CD1c-positive myeloid dendritic cell (primary cell): ENCODE data around the gene GALNT10.

Experiments used
- DNase-seq: peaks from one replicate; pipeline ENCODE4 v3.0.0-alpha.2; 2016; ENCODE audit errors: extremely low spot score

Gene GALNT10

DNA sequence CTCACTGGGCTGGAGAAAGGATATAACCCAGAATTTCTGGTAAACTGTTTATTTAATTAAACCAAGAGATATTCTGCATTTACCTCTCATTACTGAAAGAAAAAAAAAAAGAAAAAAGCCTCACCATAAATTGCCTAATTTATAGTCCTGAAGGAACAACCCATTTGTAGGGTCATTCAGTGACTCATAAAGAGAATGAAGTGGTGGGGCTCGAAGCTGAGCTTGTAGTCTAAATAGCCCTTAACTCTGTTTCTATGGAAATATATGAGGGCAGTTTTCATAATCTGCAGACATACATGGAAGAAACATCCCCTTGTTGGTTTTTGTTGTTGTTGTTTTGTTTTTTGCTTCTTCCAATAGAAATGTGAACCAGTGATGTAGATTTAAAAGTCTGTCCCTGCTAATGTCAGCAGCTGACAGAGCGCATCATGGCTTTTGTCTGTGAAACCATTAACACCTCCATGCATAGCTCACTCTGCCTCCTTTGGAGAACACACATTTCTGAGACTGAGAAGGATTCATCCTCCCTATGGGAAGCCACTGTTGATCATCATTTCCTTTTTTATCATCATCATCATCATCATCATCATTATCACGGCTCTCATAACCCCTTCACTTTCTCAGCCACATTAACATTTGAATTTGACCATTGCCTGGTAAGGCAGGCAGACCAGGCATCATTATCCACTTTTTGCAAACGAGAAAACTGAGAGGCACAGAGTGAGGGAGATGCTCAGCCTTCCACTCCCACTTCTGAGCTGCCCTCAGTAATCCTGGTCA is 187.4 kb downstream of the GALNT10 start:
- no peak for DNase-seq

DNA sequence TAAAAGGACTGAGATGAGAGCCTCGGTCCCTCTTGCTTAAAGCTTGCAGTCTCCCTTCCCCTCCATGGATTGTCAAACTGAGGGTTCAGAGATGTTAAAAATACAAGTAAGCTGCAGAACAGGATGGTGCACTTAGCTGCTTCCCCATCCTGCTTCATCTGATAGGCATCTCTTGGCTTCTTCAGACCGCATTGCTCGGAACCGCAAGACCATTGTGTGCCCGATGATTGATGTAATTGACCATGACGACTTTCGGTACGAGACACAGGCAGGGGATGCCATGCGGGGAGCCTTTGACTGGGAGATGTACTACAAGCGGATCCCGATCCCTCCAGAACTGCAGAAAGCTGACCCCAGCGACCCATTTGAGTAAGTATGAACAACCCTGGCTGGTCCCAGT is 189.7 kb downstream of the GALNT10 start:
- DNase-seq: no peak

GRCh38 chr5:154384480-154385235 is 194.1 kb downstream of the GALNT10 start:
- DNase-seq: no peak

- no peak for DNase-seq
Measured at GRCh38 chr5:154385236-154385512, 194.6 kb downstream of the GALNT10 start.

DNA sequence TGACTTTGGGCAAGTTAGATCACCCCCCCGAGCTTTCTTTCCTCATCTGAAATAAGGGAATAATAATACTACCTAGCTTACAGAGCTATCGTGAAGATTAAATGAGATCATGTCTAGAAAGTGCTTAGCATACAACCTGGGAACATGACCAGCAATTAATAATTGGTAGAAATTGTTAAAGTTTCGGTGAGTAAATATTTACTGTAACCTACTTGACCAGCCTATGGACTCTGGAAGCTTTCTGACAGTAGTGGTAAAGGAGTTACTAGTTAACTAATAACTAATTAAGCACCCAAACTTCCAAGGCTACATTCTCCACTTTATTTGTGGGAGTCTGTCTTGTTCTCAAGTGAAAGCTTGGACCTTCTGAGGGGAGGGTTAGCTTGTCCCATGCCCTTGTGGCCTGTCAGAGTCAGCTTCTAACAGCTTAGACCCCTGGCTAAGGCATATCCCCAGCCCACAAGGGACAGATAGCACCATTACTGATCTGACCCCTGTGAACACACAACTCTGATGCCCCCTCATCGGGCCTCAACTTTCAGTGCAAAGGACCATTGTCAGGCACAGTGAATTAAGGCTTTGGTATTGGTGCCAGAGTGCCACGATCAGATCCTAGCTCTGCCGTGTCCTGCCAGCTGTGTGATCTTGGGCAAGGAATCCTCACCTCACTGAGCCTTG is 196.6 kb downstream of the GALNT10 start:
- no peak for DNase-seq

DNA sequence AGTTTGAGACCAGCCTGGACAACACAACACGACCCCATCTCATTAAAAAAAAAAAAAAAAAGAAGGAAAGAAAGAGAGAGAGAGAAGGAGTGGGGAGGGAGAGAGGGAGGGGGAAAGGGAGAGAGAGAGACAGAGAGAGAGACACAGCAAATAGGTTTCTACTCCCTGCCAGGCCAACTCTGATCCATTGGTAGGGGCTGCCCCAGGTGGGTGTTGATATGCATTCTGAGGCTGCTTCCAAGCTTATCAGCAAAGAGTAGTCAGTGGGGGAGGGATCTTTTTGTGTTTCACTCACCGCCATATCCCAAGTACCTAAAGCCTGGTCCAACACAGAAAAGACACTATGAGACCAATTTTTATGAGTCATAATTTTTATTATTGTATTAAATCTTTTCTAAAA is 198.3 kb downstream of the GALNT10 start:
- DNase-seq: no peak

- DNase-seq: no peak
Measured at GRCh38 chr5:154390096-154390495, 199.6 kb downstream of the GALNT10 start.

GRCh38 chr5:154390746-154391359 is 200.3 kb downstream of the GALNT10 start:
- DNase-seq: no peak

GRCh38 chr5:154391788-154392187 is 201.3 kb downstream of the GALNT10 start:
- DNase-seq: no peak

- no peak for DNase-seq
Measured at GRCh38 chr5:154393850-154394249, 203.3 kb downstream of the GALNT10 start.

DNA sequence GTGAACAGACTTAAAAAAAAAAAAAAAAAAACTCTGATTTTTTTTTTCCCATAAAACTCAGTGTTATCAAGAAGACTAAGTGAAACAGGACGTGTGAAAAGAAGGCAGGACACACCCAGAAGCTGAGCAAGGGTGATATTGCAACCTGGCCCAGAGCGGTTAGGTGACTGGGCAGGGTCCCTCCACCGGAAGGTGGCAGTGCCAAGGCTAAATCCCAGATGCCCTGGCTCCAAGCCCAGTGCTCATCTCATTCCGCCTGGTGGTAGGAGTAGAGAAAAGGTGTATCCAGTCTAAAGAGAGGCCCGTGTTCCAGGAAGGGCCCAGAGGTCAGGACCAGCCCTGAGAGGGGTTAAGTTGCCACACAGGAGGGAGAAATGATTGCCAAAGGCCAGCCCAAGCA is 203.8 kb downstream of the GALNT10 start:
- no peak for DNase-seq

GRCh38 chr5:154395407-154396106 is 205.0 kb downstream of the GALNT10 start:
- no peak for DNase-seq

- DNase-seq: no peak
Measured at GRCh38 chr5:154396128-154396527, 205.6 kb downstream of the GALNT10 start.

DNA sequence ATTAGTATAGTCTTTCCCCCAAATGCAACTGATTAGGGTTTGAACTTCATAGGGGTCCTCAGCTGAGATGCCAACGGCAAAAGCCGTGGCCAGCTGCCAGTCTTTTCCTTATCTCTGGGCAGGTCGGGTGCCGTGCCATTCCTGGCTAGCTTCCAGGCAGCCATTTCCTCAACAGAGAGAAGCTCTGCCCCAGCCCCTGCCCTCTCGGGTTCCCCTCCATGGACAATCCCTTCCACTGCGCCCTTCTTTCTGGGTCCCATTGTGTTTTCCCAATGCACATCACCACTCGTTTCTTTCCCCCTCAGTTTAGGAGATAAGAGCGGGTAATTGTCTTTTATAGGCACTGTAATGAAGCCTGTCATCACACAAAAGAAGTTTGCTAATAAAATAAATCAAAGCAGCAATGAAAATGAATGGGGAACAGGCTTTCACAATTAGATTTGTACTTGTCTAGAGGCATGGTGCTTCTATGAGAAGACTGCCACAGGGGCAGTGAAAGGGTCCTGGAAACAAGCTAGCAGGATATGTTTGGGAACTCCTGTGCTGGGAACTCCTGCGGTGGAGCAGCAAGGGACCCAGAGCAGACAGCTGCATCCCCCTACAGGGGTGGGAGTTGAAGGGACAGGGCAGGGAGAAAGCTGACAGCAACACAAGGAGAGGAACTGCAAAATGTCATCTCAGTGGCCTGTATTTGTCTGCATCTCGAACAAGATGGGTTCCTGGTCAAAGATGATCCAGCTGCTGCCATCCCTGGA is 207.3 kb downstream of the GALNT10 start:
- DNase-seq: no peak

DNA sequence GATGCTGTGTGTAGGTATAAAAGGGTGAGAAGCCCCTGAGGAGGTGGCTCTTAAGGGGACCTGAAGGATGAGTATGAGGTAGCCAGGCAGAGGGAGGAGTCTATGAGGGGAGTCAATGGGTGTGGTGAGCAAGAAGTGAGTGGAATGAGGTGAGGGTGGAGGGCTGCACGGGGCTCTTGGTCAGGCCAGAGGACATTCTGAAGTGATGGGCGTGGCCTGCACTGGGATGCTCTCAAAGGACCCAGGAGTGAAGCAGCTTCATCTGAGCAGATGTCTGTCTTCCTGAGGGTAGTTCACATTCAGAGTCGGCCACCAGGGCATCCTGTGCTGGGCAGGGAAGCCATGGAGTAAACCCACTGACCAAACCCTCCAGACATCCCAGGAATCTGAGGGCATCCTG is 210.1 kb downstream of the GALNT10 start:
- no peak for DNase-seq

GRCh38 chr5:154401355-154401754 is 210.8 kb downstream of the GALNT10 start:
- DNase-seq: no peak

DNA sequence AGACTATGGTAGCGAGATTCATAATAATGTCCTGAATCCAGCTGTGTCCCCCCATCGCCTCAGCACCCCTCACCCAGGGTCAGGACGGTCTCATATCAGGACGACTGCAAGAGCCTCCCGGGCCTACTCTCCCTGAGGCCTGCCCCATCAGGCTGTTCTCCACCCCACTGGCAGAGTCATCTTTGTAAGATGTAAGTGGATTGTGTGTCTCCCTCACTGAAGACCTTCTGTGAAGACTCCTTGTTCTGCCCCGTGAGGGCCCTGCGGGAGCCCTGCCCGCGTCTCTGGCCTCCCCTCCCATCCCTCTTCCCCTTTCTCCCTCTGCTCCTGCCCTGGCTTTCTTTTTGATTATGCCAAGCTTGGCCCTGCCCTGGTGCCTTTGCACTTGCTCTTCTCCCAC is 211.4 kb downstream of the GALNT10 start:
- DNase-seq: no peak

DNA sequence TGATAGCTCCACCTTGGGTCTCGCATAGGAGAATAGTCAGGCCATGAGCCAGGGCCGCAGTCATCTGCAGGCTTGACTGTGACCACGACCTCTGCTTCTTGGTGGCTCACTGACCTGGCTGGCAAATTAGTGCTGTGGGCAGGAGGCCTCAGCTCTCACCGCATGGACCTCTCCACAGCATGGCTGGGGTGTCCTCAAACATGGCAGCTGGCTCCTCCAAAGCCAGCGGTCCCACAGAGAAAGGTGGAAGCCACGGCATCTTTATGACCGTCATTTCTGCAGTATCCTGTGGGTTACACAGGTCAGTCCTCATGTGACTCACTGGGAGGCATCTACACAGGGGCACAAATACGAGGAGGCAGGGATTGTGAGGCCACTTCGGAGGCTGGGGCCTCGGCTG is 212.1 kb downstream of the GALNT10 start:
- no peak for DNase-seq

DNA sequence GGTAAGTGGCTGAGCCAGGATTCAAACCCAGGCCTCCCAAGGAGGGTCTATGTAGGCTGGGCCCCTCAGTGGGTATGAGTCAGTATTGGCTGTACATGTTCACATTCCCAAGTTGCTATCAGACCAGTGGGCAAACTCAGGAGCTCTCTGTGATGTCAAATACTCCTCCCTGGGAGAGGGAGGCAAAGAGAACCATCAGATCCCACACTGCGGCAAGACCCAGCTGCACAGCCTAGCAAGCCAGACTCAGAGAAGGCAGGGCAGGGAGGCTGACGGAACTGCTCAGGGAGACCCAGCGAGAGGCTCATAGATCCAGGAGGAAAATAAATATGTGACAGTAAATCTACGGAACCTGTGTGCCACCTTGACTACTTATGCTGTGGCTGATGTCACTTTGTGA is 212.7 kb downstream of the GALNT10 start:
- no peak for DNase-seq

DNA sequence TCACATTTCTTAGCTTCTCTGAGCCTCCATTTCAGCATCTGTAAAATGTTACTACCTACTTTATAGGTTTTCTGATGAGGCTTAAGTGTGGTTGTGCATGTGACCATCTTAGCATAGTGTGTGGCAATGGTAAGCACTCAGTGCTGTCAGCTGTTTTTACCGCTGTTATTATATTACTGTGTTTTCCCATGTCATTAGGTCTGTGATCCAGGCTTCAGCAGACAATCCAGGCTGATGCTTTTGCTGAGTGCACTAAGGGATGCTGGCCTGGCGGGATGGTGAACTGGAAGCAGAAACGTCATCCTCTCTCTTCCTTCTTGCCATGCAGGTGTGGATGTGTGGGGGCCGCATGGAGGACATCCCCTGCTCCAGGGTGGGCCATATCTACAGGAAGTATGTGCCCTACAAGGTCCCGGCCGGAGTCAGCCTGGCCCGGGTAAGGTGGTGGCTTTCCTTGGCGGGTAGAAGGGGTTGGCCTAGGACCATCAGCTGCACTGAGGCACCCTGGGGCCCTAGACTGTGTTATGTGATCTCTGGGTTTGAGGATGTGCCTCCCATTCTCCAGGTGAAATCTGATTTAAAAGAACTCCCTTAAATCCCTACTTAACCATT is 213.3 kb downstream of the GALNT10 start:
- no peak for DNase-seq
